Esophagus squamous epithelium (tissue), 4 donors: Measurements from ENCODE around the gene GABRB1.

Source experiments
- CTCF ChIP-seq, 6 experiments: fragments of 450-650 bp in 4 of 6; fragments of 200-600 bp in 2 of 6; sonication (generic) in 2 of 6; IDR thresholded peaks; one replicate each; pipeline ENCODE4 v1.5.1; 2016 to 2019; ENCODE audit warnings: antibody characterized with exemption in 6 of 6, mild to moderate bottlenecking in 4 of 6, moderate library complexity in 4 of 6
- POLR2A ChIP-seq, 4 donors: fragments of 450-650 bp; IDR thresholded peaks; one replicate each; pipeline ENCODE4 v1.6.1; 2017; ENCODE audit warnings: antibody characterized with exemption in 4 of 4, mild to moderate bottlenecking in 4 of 4, moderate library complexity in 3 of 4

- TF ChIP-seq POLR2A (IDR thresholded peaks at IDR 0.05) (no peak), CTCF (IDR thresholded peaks at IDR 0.05) (no peak)
These were observed 247.3 kb downstream of the GABRB1 start for GRCh38 chr4:47278631-47279030.
